Occipital lobe (tissue), 2 donors: Measurements from ENCODE around the gene PTP4A2. TPM values are rescaled to one million over a fixed set of nuclear protein-coding genes. Genes with fewer than 3 reads are reported as not detected.
"Not testable (repeated sequence)": the region's sequence is repeated elsewhere in the genome, so short reads cannot be mapped to it uniquely, and the experiment has no call there.

Source experiments
- DNase-seq: peaks from one replicate; lab custom pipeline; 2025; lab: John Stamatoyannopoulos, UW
- total RNA-seq: library from RNA; depleted of rRNA; stranded (reverse); fragments of >200 nt; gene quantifications from one replicate; pipeline ENCODE4 v1.2.3, GENCODE V29; 2014

PTP4A2 gene
- total RNA-seq, 1 donor from 2014 or later, result 551 TPM

- DNase-seq, result no peak
These were observed 13.1 kb upstream of the PTP4A2 start for GRCh38 chr1:31951276-31951675.

GRCh38 chr1:31949862-31950261, 11.7 kb upstream of the PTP4A2 start:
- no peak for DNase-seq

- DNase-seq, result not testable (repeated sequence)
These were observed 7.5 kb upstream of the PTP4A2 start for GRCh38 chr1:31945677-31946076.

- no peak for DNase-seq
These were observed 6.3 kb upstream of the PTP4A2 start for GRCh38 chr1:31944205-31945089.

DNA sequence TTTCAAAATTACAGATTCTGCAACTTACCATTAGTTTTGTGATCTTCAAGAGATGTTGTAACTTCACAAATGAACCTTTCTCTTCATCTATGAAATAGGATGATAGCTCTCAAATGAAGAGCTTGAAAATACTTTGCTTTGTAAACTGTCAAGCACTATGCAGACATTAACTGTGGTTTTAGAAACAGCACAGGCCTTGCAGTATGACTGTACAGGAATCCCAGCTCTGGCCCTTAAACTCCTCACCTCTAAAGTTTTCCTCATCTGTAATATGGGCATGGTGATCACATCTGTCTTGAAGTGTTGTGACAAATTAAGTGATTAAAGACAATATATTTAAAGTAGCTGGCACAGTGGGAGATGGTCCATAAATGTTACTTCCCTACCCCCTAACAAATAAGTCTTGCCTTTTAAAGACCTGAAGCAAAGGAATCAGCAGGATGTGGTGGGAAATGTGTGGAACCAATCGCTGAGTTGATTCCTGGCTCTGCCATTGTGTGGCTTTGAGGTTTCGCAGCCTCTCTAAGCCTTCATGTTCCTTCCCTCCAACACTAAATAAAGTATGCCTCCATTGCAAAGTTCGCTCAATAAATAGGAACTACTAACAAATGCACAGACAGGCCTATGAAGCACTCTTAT, 5.5 kb upstream of the PTP4A2 start:
- no peak for DNase-seq

DNA sequence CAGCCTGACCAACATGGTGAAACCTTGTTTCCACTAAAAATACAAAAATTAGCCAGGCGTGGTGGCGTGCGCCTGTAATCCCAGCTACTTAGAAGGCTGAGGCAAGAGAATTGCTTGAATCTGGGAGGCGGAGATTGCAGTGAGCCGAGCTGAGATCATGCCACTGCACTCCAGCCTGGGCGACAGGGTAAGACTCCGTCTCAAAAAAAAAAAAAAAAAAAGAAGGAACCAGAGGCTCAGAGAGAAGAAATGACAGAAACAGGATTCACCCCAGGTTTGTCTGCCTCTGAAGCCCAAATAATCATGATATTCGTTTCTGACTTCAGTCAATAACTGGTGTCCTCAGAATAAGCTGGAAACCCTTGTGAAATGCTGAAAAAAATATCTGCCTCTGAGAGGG, 3.9 kb upstream of the PTP4A2 start:
- DNase-seq, result not testable (repeated sequence)

- DNase-seq, result no peak
These were observed 1.5 kb upstream of the PTP4A2 start for GRCh38 chr1:31939484-31940329.

- peak; percentile 80 for DNase-seq
These were observed 626 bp downstream of the PTP4A2 start for GRCh38 chr1:31937300-31938183.

- no peak for DNase-seq
These were observed 1.2 kb downstream of the PTP4A2 start for GRCh38 chr1:31936981-31937299.

DNA sequence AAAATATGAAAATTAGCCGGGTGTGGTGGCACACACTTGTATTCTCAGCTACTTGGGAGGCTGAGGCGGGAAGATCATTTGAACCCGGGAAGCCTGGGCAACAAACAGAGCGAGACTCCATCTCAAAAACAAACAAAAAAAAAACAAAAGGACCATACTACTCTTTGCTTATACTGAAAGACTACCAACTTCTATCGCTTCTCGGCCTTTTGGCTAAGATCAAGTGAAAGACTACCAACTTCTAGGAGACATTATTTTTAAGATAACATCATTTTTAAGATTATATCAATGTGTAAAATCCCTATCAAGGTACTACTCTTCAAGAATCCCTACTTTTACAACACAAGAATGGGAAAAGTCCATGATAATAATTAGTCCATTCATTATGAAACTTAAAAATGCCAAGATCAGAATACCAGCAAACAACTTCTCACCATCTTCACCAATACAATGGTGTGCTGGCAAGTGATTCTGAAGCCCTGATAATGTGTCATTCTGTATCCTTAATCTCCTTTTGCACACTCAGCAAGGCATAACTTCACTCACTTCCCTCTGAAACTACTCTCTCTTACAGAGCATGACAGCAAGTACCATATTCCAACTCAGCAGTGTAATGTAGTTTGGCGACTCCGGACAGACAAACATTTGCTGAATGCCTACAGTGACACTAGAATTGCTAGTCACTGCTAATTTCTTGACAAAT, 1.7 kb downstream of the PTP4A2 start:
- DNase-seq, result no peak

GRCh38 chr1:31934706-31935629, 3.2 kb downstream of the PTP4A2 start:
- no peak for DNase-seq

DNA sequence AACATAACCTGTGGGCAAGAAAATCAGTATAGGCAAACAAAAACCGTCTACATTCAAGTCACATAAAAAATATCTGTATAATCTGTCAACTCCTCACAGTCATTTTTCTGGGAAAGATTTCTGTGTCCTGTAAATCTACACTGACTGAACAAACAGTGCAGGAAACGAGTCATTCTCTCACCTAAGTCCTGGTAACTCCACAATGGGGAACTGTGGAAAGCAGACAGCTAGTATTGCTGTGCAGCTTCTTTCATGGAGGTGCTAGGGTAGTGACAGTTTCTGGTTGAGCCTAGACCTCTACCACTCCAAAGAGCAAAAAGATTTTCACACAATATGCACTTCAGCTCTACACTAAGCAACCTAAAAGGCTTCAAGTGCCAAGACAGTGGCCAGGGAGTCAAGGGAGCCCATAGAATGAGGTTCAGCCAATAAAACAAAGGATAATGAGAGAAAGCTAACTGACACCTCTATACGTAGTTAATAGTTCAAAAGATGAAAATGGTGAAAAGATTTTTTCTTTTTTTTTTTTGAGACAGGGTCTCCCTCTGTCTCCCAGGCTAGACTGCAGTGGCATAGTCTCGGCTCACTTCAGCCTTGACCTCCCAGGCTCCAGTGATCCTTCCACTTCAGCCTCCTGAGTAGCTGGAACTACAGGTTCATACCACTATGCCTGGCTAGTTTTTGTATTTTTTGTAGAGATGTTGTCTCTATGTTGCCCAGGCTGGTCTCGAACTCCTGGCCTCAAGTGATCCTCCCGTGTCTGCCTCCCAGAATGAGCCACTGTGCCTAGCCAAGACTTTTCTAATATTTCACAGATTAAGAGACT, 5.5 kb downstream of the PTP4A2 start:
- DNase-seq, result no peak

DNA sequence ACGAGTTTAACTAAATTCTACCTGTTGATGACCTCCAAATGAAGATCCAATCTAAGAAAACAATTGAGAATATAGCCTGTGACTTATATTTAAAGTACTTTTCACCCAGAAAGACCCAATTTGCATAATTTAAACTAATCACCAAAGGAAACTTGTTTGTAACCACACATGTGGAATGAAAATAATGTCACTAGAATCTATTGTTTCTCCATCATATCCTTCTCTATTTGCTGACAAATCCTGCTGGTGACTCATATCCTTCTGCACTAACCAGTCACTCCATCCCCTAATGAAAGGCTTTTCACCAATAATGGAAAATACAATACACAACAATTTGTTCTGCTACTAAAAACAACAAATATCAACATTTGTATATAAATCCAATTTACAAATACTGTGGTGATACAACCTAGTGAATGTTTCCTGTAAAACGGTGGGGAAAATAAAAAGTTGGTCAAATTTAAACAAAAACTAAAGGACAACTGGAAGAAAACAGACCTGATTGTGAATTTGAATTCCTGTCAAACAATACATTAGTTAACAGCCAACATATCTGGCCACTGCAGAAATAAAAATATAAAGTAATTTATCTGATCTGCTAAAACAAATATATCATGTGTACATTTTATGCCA, 6.5 kb downstream of the PTP4A2 start:
- DNase-seq, result no peak

DNA sequence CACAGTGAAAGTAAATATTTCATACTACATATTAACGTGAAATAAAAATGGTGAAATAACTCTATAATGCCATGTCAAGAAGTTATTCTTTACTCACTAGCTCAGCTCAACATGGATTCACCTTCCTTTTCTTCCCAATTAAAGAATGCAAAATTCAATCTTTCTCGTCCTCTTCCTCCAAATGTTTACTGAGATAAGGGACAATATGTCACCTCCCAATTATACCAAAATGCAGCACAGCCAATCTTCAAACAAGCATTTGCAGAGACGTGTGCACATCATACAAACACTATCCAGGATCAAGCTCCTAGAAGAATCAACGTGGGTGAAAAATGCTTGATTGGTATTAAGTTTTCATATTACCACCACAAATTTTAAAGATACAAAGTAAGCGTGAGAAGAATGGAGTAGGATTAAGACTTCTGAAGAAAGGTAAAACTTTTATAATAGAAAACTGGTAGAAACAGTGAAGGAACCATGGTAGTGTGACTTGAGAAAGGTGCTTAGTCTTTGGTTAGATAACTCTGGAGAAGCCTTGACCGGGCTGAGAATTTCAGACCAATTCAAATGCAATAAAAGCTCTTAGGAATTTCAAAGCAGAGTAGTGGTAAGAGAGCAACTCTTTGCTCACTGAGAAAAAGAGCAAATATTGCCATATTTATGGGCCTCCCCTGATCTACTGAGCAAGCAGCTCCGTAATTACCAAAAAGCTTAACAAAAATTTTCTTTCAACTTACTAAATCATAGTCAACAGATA, 7.2 kb downstream of the PTP4A2 start:
- DNase-seq, result no peak

GRCh38 chr1:31927661-31927980, 10.5 kb downstream of the PTP4A2 start:
- no peak for DNase-seq

GRCh38 chr1:31926853-31927660, 11.1 kb downstream of the PTP4A2 start:
- DNase-seq, result no peak

DNA sequence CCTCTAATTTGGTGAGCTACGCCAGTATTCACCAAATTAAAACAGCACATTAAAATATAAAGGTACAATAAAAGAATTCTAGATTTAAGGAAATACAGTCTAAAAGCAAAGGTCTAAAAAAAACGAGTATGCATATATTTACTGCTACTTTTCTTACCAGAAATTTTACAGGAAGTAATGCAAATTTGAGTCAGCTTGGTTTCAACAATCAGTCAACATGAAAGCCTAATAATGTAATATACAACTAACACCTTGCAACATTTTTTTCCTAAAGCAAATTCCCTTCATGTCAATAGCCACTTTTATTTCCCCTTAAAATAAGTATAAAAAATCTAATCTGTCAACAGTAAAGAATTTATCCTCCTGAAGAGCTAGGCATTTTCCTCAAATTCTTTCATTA, 11.9 kb downstream of the PTP4A2 start:
- DNase-seq, result no peak
